CD4-positive, alpha-beta T cell treated with Interleukin-15 for 1 hour (primary cell): Measurements from ENCODE around the gene DNAI2.

Experiments
- DNase-seq: peaks from one replicate; pipeline ENCODE4 v3.0.0-alpha.2; 2020

Gene DNAI2

DNA sequence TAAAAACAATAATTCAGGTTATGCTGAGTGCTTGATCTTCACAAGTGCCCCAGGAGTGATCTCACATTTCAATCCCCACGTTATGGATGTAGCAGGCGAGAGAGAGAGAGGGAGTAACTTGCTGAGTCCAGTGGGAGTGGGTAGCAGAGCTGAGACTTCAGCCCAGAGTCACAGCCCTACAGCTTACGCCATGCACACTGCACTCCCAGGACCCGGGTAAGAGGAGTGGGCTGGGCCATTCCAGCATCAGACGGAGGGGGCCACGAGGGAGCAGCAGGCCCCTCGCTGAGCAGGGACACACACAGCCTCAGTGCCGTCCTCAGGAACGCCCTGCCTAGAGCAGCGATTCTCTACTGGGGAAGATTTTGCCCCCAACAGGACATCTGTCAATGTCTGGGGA lies 42.2 kb downstream of the DNAI2 start:
- DNase-seq = no peak

DNA sequence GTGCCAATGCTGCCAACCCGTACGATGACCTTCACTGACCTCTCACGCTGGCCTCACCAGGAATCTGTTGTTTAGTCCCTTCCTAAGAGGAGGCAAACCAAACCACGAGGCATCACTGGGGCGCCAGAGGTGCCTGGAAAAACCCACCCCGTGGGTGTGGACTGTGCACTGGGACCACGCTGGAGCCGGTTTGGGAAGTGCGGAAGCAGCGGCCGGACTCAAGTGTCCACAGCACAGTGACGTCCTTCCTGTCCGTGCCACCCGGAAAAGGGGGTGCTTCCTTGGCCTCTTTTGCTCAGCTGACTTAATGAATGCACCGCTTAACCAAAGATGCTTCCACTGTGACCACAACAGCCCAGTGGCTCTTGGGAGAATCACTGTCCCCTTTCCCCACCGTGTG lies 43.0 kb downstream of the DNAI2 start:
- DNase-seq = no peak

DNA sequence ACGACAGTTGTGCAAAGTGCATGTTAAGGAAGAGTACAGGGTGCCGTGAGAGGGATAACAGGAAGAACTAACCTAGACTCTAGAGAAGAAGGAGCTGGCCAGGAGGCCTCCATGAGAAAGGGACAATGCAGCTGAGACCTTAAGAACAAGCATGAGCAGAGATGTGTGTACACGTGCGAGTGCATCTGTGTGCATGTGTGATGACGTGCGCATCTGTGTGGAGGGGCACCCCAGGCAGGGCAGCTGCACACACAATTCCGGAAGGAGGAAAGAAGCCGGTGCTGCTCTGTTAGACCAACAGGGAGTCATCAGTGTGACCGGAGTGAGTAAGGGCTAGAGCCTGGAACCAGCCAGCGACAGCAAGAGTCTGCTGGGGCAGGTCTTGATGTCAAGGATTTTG lies 44.4 kb downstream of the DNAI2 start:
- DNase-seq = no peak

DNA sequence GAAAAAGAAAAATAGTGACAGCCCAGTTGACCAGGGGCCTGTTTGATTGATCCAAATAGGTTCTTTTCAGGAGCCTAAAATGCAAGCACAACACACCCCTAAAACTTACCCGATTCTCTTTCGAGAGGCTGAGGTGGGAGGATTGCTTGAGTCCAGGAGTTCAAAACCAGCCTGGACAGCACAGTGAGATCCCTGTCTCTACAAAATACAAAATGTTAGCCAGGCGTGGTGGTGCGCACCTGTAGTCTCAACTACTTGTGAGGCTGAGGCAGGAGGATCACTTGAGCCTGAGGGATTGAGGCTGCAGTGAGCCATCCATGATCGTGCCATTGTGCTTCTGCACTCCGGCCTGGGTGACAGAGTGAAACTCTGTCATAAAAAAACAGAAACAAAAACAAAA lies 50.5 kb downstream of the DNAI2 start:
- DNase-seq = no peak

DNA sequence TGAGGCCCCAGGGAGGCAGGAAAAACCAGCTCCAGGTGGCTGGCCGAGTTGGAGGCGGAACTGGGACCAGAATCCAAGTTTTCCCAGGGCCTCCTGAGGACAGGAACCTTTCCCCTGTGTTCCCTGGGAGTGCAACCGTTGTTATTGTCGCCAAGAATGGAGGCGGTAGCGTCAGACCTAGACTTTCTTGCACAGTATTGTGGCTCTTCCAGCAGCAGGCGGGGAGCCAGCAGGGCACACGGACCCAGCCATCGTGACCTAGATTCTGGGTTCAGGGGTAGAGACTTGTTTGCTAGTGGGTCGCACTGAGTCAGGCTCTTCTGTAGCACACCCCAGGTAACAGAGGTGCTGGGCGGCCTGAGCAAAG lies 51.3 kb downstream of the DNAI2 start:
- DNase-seq = no peak

DNA sequence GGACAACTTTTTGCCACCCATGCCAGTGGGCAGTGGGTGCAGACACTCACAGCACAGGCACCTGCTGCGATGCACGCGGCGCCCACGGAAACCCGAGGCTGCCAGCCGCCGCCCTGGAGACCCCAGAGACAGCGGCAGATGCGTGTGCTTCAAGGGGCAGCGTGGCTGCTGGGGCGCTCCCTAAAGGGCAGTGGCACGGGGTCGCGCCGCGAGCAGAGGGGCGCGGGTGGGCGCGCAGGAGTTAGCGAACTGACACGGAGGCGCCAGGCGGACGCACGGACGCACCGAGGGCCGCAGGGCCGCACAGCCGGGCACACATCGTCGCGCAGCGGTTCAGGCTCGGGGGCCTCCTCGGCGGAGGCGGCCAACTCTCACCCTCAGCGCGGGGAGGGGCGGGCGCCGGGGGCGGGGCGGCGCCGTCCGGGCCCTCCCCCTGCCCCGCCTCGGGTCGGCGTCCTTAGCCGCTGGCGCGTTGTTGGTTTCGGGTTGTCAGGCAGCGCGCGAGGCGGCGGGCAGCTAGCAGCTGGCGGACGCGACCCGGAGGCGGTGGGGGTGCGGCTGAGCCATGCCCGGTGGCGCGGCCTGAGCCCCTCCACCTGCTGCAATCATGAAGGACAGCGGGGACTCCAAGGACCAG lies 51.8 kb downstream of the DNAI2 start, which contains the start of gene KIF19:
KIF19 (plus strand) TSS at position 484 of the 637 bp plus-strand sequence; CDS start at position 608, 124 bp downstream.
- DNase-seq = peak; percentile 50

DNA sequence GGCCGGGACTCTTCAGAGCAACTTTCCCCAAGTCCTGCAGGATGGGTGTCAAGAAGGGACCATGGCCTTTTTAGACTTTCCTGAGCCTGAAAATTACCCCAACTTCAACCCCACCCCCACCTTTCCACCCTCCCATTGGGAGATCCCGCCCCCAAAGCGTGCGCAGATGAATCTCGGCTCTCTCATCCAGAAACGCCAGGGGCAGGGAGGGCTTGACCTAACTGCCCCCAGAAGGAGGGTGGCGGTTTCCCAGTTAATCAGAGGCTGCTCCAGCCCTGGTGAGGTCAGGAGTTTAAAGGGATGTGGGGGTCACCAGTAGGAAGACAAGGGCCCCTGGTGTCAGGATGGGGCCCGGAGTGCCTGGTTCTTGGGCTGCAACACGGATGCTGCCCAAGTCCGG lies 52.5 kb downstream of the DNAI2 start:
- no peak for DNase-seq

DNA sequence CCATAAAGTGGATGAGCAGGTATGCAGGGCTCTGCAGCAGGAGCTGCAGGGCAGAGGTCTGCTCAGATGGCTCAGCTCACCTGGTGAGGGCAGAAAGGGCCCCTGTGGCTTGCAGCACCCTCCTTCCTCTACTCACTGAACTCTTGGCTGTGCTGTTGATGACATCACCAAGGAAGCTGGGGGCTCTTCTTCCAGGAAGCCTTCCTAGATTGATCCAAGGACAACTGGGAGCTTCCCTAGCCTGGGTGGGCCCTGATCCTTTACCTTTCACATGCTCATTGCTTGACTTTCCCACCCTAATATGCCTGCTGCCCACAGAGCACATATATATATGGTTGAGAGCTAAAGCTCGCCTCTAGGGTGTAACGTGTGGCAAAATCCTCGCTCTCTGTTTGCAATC lies 54.5 kb downstream of the DNAI2 start:
- DNase-seq = no peak

DNA sequence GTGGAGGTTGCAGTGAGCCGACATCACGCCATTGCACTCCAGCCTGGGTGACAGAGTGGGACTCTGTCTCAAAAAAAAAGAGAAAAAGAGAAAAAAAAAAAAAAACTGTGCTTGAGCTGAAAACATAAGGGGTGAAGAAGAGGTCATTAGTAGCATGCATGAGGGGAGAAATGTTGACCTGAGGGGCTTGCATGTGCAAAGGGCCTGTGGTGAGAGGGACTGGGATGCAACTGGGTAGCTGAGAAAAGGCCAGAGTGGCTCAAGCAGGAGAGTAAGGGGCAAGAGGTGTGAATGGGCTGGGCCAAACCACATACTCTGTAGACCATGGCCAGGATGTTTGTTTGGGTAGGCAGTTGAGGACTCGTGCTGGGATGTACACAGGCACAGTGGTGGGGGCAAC lies 55.3 kb downstream of the DNAI2 start:
- no peak for DNase-seq

DNA sequence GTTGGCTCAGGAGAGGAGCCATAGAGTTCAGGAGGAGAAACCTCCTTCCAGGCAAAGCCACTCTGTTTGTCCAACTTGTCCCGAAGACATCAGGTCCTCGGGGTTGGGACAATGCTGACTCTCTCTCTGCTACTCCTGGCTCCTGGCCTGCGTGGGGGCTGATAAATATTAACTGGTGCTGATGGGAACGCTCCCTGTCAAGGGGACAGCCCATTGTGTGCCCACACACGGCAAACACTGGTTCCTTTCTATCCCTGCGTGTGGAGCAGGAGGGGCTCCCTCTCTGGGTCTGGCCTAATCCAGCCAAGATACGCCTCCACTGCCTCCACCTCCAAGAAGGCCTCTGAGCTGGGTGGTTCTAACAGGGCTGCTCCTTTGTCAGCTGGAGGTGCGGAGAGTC lies 56.4 kb downstream of the DNAI2 start:
- DNase-seq = no peak

DNA sequence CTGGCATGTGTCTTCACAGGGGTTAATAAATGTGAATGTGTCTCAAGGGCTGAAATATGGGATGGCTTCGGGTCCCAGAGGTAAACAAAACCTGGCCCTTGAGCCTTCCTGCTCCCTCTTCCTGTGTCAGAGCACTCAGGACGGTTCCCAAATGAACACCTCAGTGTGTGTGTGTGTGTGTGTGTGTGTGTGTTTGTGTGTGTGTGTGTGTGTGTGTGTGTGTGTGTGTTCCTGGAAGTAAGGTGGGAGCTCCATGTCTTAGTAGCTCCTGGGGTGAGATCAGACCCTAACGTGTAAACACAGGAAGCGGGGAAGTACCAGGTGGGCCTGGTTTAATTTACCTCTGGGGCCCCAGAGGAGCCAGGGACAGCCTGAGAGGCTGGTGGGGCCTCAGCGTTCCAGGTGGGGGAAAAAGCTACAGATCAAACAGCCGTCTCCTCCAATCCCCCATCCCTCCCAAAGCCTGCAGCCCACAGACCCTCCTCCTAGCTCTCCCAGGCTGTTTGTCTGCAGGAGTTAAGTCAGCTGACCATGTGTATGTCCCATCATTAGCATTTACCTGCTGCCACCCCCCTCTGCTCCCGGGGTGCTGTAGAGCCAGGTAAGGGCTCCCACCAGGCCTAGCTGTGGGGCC lies 58.1 kb downstream of the DNAI2 start:
- no peak for DNase-seq

DNA sequence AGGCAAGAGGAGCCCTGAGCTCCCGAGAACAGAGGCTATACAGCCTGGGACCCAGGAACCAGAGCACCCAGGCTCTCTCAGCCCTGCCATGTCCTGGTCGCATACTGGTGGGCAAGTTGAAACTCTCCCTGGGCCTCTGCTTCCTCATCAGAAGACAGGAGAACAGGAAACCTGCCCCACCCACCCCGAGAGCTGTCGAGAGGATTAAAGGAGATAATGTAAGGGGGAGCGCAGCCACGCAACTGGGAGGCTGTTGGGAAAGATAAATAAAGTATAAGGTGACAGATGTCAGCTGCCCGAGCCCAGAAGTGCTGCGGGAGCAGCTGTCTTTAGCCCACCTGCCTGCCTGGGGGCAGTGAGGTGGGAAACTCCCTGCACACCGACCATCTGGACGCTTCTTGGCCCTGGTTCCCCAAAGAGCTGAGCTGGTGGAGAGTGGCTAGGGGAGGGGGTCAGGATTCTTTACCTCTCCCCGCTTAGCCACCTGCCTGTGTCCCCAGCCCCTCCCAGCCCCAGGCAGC lies 58.8 kb downstream of the DNAI2 start:
- no peak for DNase-seq

DNA sequence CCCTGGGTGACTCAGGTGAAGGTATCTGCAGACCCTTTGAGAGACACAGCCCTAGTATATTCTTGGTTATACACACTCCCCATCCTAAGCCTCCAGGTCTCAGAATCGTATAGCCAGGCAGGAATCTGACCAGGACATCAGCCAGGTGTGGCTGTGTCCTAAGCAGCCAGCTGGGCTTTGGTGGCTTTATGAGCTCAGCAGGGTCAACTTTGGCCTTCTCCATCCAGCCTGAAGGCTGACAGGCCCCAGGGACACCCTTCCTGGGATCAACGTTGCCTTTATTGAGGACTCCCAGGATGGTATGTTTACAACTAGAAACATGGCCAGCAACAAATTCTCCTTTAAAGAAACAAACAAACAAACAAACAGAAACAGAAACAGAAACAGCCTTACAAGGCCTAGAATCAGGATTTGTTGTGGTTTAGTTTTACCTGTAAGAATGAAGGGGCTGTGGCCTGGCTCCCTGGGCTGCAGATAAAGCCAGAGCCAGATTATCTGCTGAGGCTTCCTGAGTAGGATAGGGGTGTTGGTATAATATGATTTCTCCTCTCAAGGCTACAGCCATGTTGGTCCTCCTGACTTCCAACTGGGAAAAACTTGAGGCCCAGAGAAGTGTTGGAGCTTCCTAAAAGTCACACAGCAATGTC lies 60.5 kb downstream of the DNAI2 start:
- no peak for DNase-seq

DNA sequence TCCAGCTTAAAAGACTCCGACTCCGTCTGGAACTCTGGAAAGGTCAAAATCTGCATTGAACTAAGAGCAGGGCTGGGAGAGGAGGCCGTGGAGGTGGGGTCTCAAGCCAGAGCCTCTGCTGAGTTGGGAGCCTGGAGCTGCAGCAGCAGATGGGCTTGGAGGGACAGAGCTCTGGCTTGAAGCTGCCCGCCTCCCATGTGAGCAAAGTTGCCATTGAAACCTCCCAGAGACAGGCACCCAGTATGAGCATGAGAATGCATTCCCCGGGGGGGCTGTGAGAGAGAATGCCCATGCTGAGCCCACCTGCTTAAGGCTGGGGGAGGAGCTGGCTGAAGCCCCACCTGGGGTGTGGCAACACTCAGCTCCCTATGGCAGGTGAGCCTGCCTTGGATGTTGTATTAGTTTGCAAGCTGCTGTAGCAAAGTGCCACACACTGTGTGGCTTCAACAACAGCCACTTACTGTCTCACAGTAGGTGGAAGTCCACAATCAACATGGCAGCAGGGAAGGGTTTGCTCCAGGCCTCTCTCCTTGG lies 61.6 kb downstream of the DNAI2 start:
- no peak for DNase-seq

DNA sequence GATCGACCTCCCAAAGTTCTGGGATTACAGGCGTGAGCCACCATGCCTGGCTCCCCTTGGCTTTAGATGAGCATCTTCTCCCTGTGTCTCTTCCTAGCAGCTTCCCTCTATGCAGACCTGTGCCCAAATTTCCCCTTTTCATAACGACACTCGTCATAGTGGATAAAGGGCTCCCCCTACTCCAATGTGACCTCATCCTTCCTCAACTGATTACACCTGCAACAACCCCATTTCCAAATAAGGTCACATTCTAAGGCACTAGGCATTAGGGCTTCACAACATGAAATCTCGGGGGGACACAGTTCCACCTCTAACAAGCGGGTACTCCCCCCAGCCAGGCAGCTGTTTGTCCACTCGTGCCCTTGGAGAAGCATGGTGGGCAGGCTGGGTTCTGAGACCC lies 62.3 kb downstream of the DNAI2 start:
- DNase-seq = no peak

DNA sequence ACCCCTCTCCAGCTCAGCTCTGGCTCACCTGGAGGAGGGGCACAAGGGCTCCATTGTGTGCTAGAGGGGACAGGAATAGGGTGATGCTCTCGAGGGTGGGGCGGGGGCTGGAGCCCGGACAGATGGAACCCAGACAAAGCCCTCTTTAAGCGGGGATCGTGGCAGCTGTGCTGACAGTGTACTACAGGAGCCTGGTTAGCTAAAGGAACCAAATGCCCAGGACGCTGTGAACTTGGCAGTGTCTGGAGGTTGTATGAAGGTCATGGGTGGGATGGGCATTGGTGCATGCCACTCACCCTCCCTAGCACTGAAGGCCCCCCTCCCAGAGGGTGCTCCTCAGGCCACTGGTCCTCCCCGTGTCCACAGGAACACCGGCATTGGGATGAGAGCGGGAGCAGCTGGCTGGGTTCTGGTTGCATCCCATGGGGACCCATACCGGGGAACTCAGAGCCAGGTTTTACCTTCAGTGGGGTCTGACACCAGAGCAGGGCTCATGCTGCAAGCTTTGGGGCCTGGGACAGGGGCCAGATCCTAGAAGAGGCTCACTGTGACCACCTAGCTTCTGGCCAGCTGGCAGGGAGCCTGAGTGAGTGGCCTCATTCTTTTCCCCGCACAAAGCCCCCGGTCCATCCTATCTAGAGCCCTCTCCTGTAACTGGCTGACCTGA lies 63.9 kb downstream of the DNAI2 start:
- no peak for DNase-seq

DNA sequence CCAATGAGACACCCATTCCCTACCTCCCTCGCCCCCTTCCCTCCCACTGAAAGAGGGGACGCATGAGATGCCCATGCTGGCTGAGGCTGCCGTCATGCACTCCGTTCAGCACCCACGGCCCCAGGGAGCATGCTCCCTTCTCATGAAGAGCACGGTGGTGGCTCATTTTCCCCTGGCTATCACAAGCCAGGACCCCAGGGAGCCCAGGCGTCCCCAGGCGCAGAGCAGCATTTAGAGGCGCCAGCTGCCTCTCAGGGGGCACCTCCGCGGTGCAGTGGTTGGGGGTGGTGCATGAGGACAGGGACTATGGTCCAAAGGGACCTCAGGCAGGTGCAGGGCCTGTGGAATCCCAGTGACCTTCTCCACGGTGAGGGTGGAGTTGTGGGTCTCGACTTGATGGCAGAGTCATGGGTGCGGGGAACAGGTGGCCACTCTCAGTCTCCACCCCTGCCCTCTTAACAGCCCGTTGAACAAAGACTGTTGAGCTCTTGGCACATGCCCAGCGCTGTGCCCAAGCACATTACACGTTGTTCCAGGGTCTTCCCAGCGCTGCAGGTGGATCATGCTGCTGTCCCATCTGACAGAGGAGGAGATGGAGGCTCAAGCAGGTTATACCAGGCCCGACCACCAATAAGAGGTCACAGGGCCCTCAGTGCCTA lies 65.6 kb downstream of the DNAI2 start:
- DNase-seq = no peak

DNA sequence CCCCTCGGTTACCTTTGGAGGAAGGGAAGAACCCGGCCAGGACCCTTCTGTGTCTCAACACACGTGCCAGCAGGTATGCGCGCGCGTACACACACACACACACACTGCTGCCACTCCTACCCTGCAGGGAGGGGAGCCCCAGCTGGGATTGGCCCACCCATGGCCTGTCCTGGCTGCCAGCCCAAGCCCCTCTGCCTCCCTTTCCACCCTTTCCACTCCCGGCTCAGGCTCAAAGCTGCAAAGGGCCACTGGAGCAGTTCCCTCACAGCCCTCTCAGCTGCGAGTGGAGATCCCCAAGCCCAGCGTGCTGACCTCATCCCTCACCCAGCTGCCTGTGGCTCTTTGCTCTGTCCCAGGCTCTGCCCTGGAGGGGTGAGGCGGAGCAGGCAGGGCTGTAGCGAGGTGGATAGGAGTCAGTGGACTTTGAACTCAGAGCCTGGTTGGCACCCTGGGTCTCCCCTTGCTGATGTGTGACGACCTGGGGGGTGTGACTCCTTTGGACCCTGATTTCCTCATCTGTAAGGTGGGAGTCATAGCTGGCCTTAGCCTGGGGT lies 66.5 kb downstream of the DNAI2 start:
- no peak for DNase-seq

DNA sequence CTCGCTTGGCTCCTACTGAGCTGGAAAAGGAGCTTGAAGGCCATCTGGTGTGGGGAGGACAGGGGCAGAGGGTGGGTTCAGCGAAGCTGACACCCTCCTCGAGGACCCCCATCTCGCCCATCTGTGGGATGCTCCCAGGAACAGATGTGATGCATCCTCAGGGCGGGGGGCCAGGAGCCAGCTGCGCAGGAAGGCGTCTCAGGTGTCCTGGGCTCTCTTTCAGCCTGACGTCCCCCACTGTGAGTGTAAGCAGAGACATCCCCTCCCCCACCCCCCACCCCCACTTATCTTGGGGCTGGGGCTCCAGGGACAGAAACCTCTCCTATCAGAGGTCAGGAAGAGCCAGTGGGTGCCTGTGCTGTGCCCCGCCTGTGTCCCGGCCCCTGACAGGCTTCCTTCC lies 68.2 kb downstream of the DNAI2 start:
- DNase-seq = no peak

DNA sequence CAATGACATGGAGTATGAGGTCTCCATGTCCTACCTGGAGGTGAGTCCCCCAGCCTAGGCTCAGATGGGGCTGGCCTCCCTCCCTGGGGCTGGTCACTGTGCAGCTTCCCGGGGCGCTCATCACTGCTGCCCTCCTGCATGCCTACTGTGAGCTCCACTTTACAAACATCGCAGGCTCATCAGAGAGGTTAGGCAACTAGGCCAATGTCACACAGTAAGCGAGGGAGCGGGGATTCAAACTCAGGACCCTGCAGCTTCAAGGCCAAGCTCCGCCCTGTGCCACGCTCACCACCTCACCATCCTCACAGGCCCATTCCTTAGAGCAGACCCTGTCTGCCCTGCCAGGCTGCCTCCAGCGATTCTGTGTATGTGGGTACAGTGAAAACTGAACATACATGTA lies 69.1 kb downstream of the DNAI2 start:
- DNase-seq = no peak

DNA sequence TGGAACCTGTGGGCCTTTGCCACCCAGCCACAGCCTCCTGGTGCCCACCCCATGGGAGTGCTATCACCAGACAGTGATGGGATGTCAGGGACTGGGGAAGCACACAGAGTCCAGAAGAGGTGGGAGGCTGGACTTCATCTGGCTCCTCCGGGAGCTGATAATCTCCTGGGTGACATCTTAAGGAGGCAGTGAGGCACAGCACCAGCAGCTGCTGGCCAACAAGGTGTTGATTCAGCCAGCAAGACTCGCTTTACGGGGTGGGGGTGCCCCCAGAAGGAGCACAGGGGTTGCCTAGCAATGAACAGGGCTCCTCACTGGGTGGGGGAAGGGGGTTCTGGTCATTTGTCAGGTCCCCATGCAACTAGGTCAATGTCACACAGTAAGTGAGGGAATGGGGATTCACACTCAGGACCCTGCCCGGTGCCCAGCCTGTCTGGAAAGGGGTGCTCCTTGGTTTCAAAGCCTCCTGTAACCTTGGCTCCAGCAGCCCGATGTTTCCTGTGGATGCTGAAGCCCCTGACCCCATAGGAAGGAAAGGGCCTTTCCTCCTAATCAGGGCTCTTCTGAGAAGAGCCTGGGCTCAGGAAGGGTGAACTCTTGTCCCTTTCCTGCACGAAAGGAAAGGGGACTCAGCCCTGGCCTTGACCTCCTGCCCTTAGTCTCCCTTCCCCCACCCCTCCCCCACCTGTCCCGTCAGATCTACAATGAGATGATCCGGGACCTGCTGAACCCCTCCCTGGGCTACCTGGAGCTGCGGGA lies 69.7 kb downstream of the DNAI2 start:
- no peak for DNase-seq

DNA sequence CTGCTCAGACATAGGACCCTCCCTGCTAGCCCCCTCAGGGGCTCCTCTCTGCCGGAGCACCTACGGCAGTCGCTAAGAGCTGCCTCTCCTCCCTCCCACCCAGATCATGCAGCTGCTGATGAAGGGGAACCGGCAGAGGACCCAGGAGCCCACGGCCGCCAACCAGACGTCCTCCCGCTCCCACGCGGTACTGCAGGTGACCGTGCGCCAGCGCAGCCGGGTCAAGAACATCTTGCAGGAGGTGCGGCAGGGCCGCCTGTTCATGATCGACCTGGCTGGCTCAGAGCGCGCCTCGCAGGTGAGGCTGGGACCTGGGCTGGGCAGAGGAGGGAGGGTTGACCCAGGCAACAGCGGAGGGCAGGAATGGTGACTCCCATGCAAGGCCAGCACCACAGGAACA lies 70.6 kb downstream of the DNAI2 start:
- no peak for DNase-seq
